Liver (tissue), 9 donors: ENCODE results near the gene KLK15. TPM values are rescaled to one million over a fixed set of nuclear protein-coding genes. Genes with fewer than 3 reads are reported as not detected.

Source experiments
- DNase-seq: peaks from one replicate; pipeline ENCODE4 v3.0.0-alpha.2; 2017; ENCODE audit warnings: low spot score
- H3K27ac ChIP-seq, 2 donors: one replicate each; pipeline ENCODE4 v1.7.0; 2013; ENCODE audit warnings: inconsistent platforms in 2 of 2, low read length in 2 of 2, control low read depth in 1 of 2, low read depth in 1 of 2, mild to moderate bottlenecking in 1 of 2
- H3K27me3 ChIP-seq, 4 donors: one replicate each; pipeline versions ENCODE4 v1.6.1 to v1.7.0; 2013; ENCODE audit warnings: low read length in 3 of 4, inconsistent platforms in 1 of 4, mild to moderate bottlenecking in 1 of 4, moderate library complexity in 1 of 4; ENCODE audit not compliant: control insufficient read depth in 4 of 4, insufficient read depth in 4 of 4
- H3K36me3 ChIP-seq, 4 donors: one replicate each; pipeline versions ENCODE4 v1.6.1 to v1.7.0; 2013; ENCODE audit warnings: low read length in 3 of 4, mild to moderate bottlenecking in 3 of 4, low read depth in 1 of 4, moderate library complexity in 1 of 4; ENCODE audit not compliant: control insufficient read depth in 4 of 4, insufficient read depth in 3 of 4
- H3K4me1 ChIP-seq, 4 donors: one replicate each; pipeline versions ENCODE4 v1.6.1 to v1.7.0; 2013; ENCODE audit warnings: low read length in 3 of 4, mild to moderate bottlenecking in 3 of 4, moderate library complexity in 1 of 4; ENCODE audit not compliant: control insufficient read depth in 4 of 4, insufficient read depth in 4 of 4
- H3K4me3 ChIP-seq, 3 donors: one replicate each; pipeline versions ENCODE4 v1.6.1 to v1.7.0; 2013; ENCODE audit warnings: low read length in 3 of 3, control low read depth in 1 of 3, low read depth in 1 of 3, mild to moderate bottlenecking in 1 of 3
- H3K9ac ChIP-seq, 2 donors: one replicate each; pipeline ENCODE4 v1.7.0; 2013; ENCODE audit warnings: low read length in 2 of 2, mild to moderate bottlenecking in 2 of 2, moderate library complexity in 2 of 2, control low read depth in 1 of 2, low read depth in 1 of 2
- H3K9me3 ChIP-seq, 4 donors: one replicate each; pipeline versions ENCODE4 v1.6.1 to v1.7.0; 2013; ENCODE audit warnings: low read length in 3 of 4; ENCODE audit not compliant: control insufficient read depth in 4 of 4
- ATF3 ChIP-seq: IDR thresholded peaks from 2 replicates; pipeline ENCODE4 v1.6.1; 2016; ENCODE audit warnings: antibody characterized with exemption
- CTCF ChIP-seq: fragments of 150-350 bp; IDR thresholded peaks from 2 replicates; pipeline ENCODE4 v1.5.1; 2017; ENCODE audit warnings: improper control_type of control experiment, low read depth, low read length; ENCODE audit not compliant: missing input control
- EGR1 ChIP-seq, 2 donors: IDR thresholded peaks; 2 replicates each; pipeline ENCODE4 v1.6.1; 2016 to 2018; ENCODE audit warnings: antibody characterized with exemption in 2 of 2, low read depth in 2 of 2
- FOXA1 ChIP-seq: IDR thresholded peaks from 2 replicates; pipeline ENCODE4 v1.6.1; 2016; ENCODE audit warnings: antibody characterized with exemption
- FOXA2 ChIP-seq: IDR thresholded peaks from 2 replicates; pipeline ENCODE4 v1.6.1; 2016; ENCODE audit warnings: antibody characterized with exemption
- GABPA ChIP-seq, 2 donors: IDR thresholded peaks in 1 of 2; conservative IDR thresholded peaks in 1 of 2; 2 replicates each; pipeline ENCODE4 v1.6.1; 2016; ENCODE audit warnings: antibody characterized with exemption in 2 of 2, mild to moderate bottlenecking in 1 of 2, moderate library complexity in 1 of 2
- HNF4A ChIP-seq, 2 donors: conservative IDR thresholded peaks; 2 replicates each; pipeline ENCODE4 v1.6.1; 2016; ENCODE audit warnings: antibody characterized with exemption in 2 of 2, mild to moderate bottlenecking in 2 of 2
- MAX ChIP-seq: IDR thresholded peaks from 2 replicates; pipeline ENCODE4 v1.6.1; 2016; ENCODE audit warnings: antibody characterized with exemption
- NR2F2 ChIP-seq: IDR thresholded peaks from 2 replicates; pipeline ENCODE4 v1.6.1; 2016; ENCODE audit warnings: antibody characterized with exemption
- RAD21 ChIP-seq, 2 donors: IDR thresholded peaks; 2 replicates each; pipeline ENCODE4 v1.6.1; 2016; ENCODE audit warnings: antibody characterized with exemption in 2 of 2, mild to moderate bottlenecking in 2 of 2
- REST ChIP-seq: IDR thresholded peaks from 2 replicates; pipeline ENCODE4 v1.6.1; 2016; ENCODE audit warnings: antibody characterized with exemption, mild to moderate bottlenecking
- RXRA ChIP-seq, 2 donors: IDR thresholded peaks; 2 replicates each; pipeline ENCODE4 v1.6.1; 2017 to 2018; ENCODE audit warnings: antibody characterized with exemption in 2 of 2, mild to moderate bottlenecking in 1 of 2
- SP1 ChIP-seq: IDR thresholded peaks from 2 replicates; pipeline ENCODE4 v1.6.1; 2018; ENCODE audit warnings: antibody characterized with exemption, mild to moderate bottlenecking
- TAF1 ChIP-seq: conservative IDR thresholded peaks from 2 replicates; pipeline ENCODE4 v1.6.1; 2016; ENCODE audit warnings: antibody characterized with exemption, mild to moderate bottlenecking
- YY1 ChIP-seq: IDR thresholded peaks from 2 replicates; pipeline ENCODE4 v1.6.1; 2016; ENCODE audit warnings: antibody characterized with exemption, mild to moderate bottlenecking
- ZBTB33 ChIP-seq: IDR thresholded peaks from 2 replicates; pipeline ENCODE4 v1.6.1; 2016; ENCODE audit warnings: antibody characterized with exemption
- WGBS: extraction: QIAGEN DNeasy Blood & Tissue Kit; methylation state at CpG from one replicate; pipeline ENCODE4 v1.1.7; 2013; 5-methylcytosine and 5-hydroxymethylcytosine counted together
- polyA plus RNA-seq, 2 donors: library from polyadenylated mRNA; stranded (reverse) in 1 of 2; unstranded in 1 of 2; fragments of 200-250 nt in 1 of 2; fragments of >200 nt in 1 of 2; fragmentation: Nextera tagmentation in 1 of 2; extraction: Ambion mirVana in 1 of 2; gene quantifications; one replicate each; pipeline versions ENCODE4 v1.2.1 to v1.2.3, GENCODE V29; 2013 to 2015
- total RNA-seq, 2 donors: library from RNA; depleted of rRNA; stranded (reverse); fragments of >200 nt; gene quantifications; one replicate each; pipeline ENCODE4 v1.2.3, GENCODE V29; 2014
- donor health status: healthy.
- donor health status: healthy.
- donor health status: healthy.
- donor health status: healthy.
- donor health status: healthy.

The KLK15 gene
- total and polyA plus RNA-seq, 4 donors, result not detected

GRCh38 chr19:50882188-50882587, 48.8 kb upstream of the KLK15 start:
- 50% methylated on average over 3 of the region's 3 CpGs for WGBS
- TF ChIP-seq MAX, result no peak
- no peak for TF ChIP-seq NR2F2
- TF ChIP-seq RAD21 (IDR thresholded peaks at IDR 0.05), result no peak
- no peak for TF ChIP-seq GABPA (IDR thresholded peaks at IDR 0.05 in 1 of 2, conservative IDR thresholded peaks at IDR 0.05 in 1 of 2)
- no peak for TF ChIP-seq HNF4A (conservative IDR thresholded peaks at IDR 0.05)
- TF ChIP-seq SP1, result no peak
- TF ChIP-seq CTCF, result no peak
- no peak for TF ChIP-seq ATF3
- no peak for DNase-seq
- Histone ChIP-seq H3K4me1 (no peaks in the 10 kb centered on the region), H3K9ac (no peak overlapping the region), H3K9me3 (no peaks in the 10 kb centered on the region), H3K36me3 (no peaks in the 10 kb centered on the region), H3K4me3 (no peak overlapping the region), H3K27ac (no peak overlapping the region), H3K27me3 (peaks cover 0 to 8% (median 4%) of the 10 kb centered on the region in 4 donors)

GRCh38 chr19:50880241-50880640, 46.9 kb upstream of the KLK15 start:
- peaks cover 0 to 8% (median 4%) of the 10 kb centered on the region in 4 donors for H3K27me3 ChIP-seq

More at GRCh38 chr19:50880241-50880640, 46.9 kb upstream of the KLK15 start:
- no peaks in the 10 kb centered on the region for H3K36me3 ChIP-seq
- TF ChIP-seq YY1 (no peak), RXRA (IDR thresholded peaks at IDR 0.05) (no peak), EGR1 (IDR thresholded peaks at IDR 0.05; ENCODE audit: low read depth in 2 of 2) (no peak), FOXA2 (no peak), REST (no peak), TAF1 (no peak), FOXA1 (no peak), HNF4A (conservative IDR thresholded peaks at IDR 0.05) (no peak), ZBTB33 (no peak)
- no peaks in the 10 kb centered on the region for H3K4me1 ChIP-seq
- no peak overlapping the region for H3K27ac ChIP-seq
- no peak for DNase-seq
- H3K9ac ChIP-seq, result no peak overlapping the region
- no peak overlapping the region for H3K4me3 ChIP-seq
- 65% methylated on average over 5 of the region's 5 CpGs for WGBS
- no peaks in the 10 kb centered on the region for H3K9me3 ChIP-seq
